Measurements from ENCODE around the gene GRM7. TPM values are rescaled to one million over a fixed set of nuclear protein-coding genes. Genes with fewer than 3 reads are reported as not detected.

The GRM7 gene
- total and polyA plus RNA-seq, 10 donors, result 0.02 to 0.20 (median 0.14) TPM; not detected in 7

DNA sequence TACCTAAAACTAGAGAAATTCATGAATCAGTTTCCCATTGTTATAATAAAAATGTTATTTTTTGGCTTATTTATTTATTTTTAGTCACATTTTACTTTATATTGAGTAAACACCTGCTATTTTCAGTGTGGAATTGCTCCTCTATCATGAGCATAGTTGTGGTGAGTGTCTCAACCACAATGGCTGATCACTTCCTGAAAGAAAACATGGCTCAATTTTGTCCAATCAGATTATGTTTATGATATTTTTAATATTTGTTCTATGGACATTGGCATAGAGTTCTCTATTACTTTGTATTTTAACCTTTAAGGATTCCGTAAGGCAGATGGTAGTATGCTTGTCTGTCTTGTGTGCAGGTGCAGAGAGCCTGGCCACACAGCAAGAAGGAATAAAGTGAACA is 16.2 kb upstream of the GRM7 start:
- no peak for DNase-seq
- Histone ChIP-seq H3K27me3 (replicated peaks in 1 of 7) (no peaks in the 10 kb centered on the region), H3K36me3 (no peaks in the 10 kb centered on the region), H3K4me3 (no peak overlapping the region), H3K4me1 (no peaks in the 10 kb centered on the region), H3K27ac (no peak overlapping the region), H3K9me3 (peaks cover 0 to 8% (median 0%) of the 10 kb centered on the region in 8 donors)
- intact Hi-C loops (cut with DNase I; ENCODE audit: low total_unique reads), result no loop called here
- TF ChIP-seq POLR2A (IDR thresholded peaks at IDR 0.05), result no peak
- no peak for TF ChIP-seq CTCF (IDR thresholded peaks at IDR 0.05 in 8 of 11, conservative IDR thresholded peaks at IDR 0.05 in 3 of 11)
- no peak for TF ChIP-seq POLR2AphosphoS5 (IDR thresholded peaks at IDR 0.05)
- WGBS, 5 donors, result 78 to 98% (median 83%) methylated on average over 1 of the region's 1 CpG

- no peaks in the 10 kb centered on the region for H3K4me1 ChIP-seq
- no peak overlapping the region for H3K27ac ChIP-seq
- no peak for DNase-seq
- no peaks in the 10 kb centered on the region for H3K9me3 ChIP-seq
- intact Hi-C loops (cut with DNase I; ENCODE audit: low total_unique reads), result no loop called here
- whole genome bisulfite sequencing, 5 donors, result 61 to 95% (median 77%) methylated on average over 2 of the region's 2 CpGs
- no peak for TF ChIP-seq POLR2A (IDR thresholded peaks at IDR 0.05)
- no peak for TF ChIP-seq CTCF (IDR thresholded peaks at IDR 0.05 in 8 of 11, conservative IDR thresholded peaks at IDR 0.05 in 3 of 11)
- TF ChIP-seq POLR2AphosphoS5 (IDR thresholded peaks at IDR 0.05), result no peak
- no peak overlapping the region for H3K4me3 ChIP-seq
- no peaks in the 10 kb centered on the region for H3K27me3 ChIP-seq (replicated peaks in 1 of 7)
- H3K36me3 ChIP-seq, result no peaks in the 10 kb centered on the region
Observed at GRCh38 chr3:6854184-6854583, 6.7 kb upstream of the GRM7 start.

DNA sequence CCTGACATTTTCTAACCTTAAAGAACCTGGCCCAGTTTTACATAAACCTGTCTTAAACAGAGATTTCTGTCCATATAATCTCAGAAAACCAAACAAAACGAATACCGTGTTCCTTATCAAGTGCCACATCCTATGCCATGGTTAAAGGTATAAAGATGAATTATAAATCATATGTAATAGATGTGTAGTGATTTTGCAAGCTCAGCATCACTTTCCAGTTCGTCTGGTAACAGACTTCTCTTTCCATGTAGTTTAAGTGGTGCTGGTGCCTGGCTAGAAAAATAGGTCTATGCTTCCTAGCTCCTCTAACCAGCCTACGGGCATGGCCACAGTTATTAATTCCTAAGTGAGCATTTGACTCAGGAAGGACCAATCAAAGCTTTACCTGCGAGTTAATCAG is 3.4 kb upstream of the GRM7 start:
- H3K27me3 ChIP-seq (replicated peaks in 1 of 7), result peaks cover 0 to 32% (median 19%) of the 10 kb centered on the region in 7 donors
- H3K4me3 ChIP-seq, result no peak overlapping the region
- no peak overlapping the region for H3K27ac ChIP-seq
- no peak for DNase-seq
- TF ChIP-seq CTCF (IDR thresholded peaks at IDR 0.05 in 8 of 11, conservative IDR thresholded peaks at IDR 0.05 in 3 of 11), result no peak
- no peak for TF ChIP-seq POLR2AphosphoS5 (IDR thresholded peaks at IDR 0.05)
- no peak for TF ChIP-seq POLR2A (IDR thresholded peaks at IDR 0.05)
- H3K36me3 ChIP-seq, result no peaks in the 10 kb centered on the region
- no peaks in the 10 kb centered on the region for H3K9me3 ChIP-seq
- peaks cover 0 to 18% (median 0%) of the 10 kb centered on the region in 6 donors for H3K4me1 ChIP-seq
- intact Hi-C loops (cut with DNase I; ENCODE audit: low total_unique reads), result no loop called here
- 59 to 76% (median 71%) methylated on average over 5 of the region's 5 CpGs for WGBS, 5 donors

DNA sequence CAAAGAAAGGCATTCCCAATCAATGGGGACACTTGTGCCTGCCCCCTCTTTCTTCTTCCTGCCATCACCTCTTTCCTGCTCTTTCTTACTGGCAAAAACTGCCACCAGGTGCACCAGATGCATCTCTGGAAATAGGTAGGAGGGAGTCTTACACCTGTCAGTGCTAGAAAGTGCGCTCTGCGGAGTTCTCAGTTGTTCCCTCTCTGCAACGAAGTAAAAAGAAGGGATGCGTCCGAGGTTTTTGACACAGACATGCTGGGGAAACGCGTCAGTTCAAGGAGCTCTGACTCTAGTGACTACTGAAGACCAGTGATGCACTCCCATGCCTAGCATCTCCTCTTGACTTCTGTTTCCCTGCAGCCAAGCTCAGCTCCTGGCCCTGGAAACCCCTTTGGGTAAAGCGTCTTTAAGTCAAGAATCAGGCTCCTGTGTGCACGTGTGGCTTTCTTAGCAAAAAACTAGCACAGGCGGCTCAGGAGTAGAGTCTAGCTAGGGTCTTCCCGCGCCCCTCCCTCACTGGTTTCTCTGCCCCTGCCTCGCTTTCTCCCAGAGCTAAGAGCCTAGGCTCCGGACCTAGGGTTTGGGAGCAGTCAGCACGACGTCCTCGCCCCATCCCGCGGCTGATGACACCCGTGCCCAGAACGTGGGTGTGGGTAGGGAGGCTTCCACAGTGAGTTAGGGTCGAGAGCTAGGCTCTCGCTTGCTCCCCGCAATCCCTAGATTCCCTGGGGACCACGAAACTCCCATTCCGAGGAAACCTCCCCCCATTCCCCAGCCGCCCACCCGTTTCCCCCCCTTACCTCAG is 564 bp upstream of the GRM7 start:
- TF ChIP-seq POLR2A (IDR thresholded peaks at IDR 0.05) (no peak), CTCF (IDR thresholded peaks at IDR 0.05 in 8 of 11, conservative IDR thresholded peaks at IDR 0.05 in 3 of 11) (no peak), POLR2AphosphoS5 (IDR thresholded peaks at IDR 0.05) (no peak)
- no peaks in the 10 kb centered on the region for H3K9me3 ChIP-seq
- peak overlapping the region in 2 of 8 donors; percentile 13 to 22 for H3K4me3 ChIP-seq
- peaks cover 0 to 18% (median 0%) of the 10 kb centered on the region in 6 donors for H3K4me1 ChIP-seq
- no peak for DNase-seq
- no peak overlapping the region for H3K27ac ChIP-seq
- no peaks in the 10 kb centered on the region for H3K36me3 ChIP-seq
- H3K27me3 ChIP-seq (replicated peaks in 1 of 7), result peaks cover 0 to 59% (median 22%) of the 10 kb centered on the region in 7 donors
- intact Hi-C loops (cut with DNase I; ENCODE audit: low total_unique reads), result no loop called here
- WGBS, 5 donors, result 6 to 15% (median 7%) methylated on average over 21 to 28 of the region's 28 CpGs
